PC-9 (cell line): ENCODE results near the gene LRFN2.

ENCODE experiments used
- EZH2 ChIP-seq: fragments of 200-600 bp; sonication (generic); IDR thresholded peaks from 2 replicates; pipeline ENCODE4 v1.8.0; 2017; ENCODE audit warnings: antibody characterized with exemption, low read depth
- TF ChIP-seq, protein P1 (sequence below): fragments of 200-600 bp; sonication (generic); conservative IDR thresholded peaks from 2 replicates; pipeline ENCODE4 v1.6.1; 2017; ENCODE audit warnings: mixed run types, antibody characterized with exemption, mild to moderate bottlenecking, moderate library complexity

DNA sequence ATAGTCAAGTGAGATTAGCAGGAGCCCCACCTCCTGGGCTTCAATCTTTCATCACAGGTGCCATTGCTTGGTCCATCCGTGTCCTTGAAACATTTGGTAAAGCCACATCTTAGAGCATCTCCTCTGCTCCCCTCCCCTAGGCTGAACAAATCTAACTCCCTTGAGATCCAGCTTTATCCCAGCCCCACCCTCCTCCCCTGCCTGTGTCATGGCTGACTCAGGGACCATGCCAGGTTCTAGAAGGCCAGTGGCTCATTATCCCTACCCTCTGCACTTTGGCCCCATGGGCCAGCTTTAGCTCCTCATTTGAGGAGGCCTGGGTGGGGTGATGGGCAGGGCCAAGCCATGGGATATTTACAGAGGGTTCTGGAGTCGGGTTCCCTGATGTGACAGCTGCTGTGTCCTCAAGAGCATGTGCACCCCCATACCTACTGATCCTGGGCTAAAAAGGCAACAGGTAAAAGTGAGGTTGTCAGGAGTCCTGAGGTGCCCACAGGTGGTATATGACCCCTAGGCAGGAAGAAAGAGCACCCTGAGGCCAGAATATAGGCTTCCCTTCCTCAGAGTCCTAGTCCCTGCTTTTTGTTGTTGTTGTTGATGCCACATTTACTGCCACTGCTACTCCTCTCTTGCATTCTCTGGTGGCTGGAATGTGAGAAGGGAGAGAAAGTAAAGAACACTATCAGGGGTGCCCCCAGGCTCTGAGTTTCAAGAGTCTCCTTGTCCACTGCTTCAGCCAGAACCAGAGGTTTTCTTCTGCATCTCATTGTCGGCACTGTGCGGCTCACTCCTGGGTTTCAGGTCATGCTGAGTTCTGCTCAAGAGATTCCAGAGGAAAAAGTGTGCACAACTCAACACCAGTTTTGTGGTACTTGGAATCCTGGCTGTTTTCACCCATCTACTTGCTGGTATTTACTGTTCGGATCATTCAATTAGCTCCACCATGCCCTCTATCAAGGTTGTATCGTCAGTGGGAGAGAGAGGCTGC, 228.4 kb downstream of the LRFN2 start:
- TF ChIP-seq, protein P1, sequence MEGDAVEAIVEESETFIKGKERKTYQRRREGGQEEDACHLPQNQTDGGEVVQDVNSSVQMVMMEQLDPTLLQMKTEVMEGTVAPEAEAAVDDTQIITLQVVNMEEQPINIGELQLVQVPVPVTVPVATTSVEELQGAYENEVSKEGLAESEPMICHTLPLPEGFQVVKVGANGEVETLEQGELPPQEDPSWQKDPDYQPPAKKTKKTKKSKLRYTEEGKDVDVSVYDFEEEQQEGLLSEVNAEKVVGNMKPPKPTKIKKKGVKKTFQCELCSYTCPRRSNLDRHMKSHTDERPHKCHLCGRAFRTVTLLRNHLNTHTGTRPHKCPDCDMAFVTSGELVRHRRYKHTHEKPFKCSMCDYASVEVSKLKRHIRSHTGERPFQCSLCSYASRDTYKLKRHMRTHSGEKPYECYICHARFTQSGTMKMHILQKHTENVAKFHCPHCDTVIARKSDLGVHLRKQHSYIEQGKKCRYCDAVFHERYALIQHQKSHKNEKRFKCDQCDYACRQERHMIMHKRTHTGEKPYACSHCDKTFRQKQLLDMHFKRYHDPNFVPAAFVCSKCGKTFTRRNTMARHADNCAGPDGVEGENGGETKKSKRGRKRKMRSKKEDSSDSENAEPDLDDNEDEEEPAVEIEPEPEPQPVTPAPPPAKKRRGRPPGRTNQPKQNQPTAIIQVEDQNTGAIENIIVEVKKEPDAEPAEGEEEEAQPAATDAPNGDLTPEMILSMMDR: no peak
- no peak for TF ChIP-seq EZH2
